ENCODE results near the gene TRIP4. TPM values are rescaled to one million over a fixed set of nuclear protein-coding genes. Genes with fewer than 3 reads are reported as not detected.

Gene TRIP4
- total and polyA plus RNA-seq, 8 donors: 23.0 to 47.4 (median 41.1) TPM

- no peak for ATAC-seq
- no peak for DNase-seq
- Histone ChIP-seq H3K4me3 (no peak overlapping the region), H3K9me3 (no peaks in the 10 kb centered on the region), H3K36me3 (peaks cover 0 to 19% of the 10 kb centered on the region in 2 donors), H3K27ac (no peak overlapping the region), H3K4me1 (no peaks in the 10 kb centered on the region), H3K27me3 (no peaks in the 10 kb centered on the region)
- intact Hi-C loops (cut with DNase I): no loop called here
- no peak for TF ChIP-seq CTCF (IDR thresholded peaks at IDR 0.05)
Measured at GRCh38 chr15:64437982-64438381, 50.3 kb downstream of the TRIP4 start.

GRCh38 chr15:64438653-64439447 lies 51.2 kb downstream of the TRIP4 start:
- H3K36me3 ChIP-seq: peaks cover 0 to 11% of the 10 kb centered on the region in 2 donors
- no peak overlapping the region for H3K27ac ChIP-seq
- peaks cover 0 to 5% of the 10 kb centered on the region in 2 donors for H3K4me1 ChIP-seq
- no peak for TF ChIP-seq CTCF (IDR thresholded peaks at IDR 0.05)
- H3K4me3 ChIP-seq: no peak overlapping the region
- no peaks in the 10 kb centered on the region for H3K27me3 ChIP-seq
- no peak for DNase-seq
- no peak for ATAC-seq
- no peaks in the 10 kb centered on the region for H3K9me3 ChIP-seq
- intact Hi-C loops (cut with DNase I): no loop called here

GRCh38 chr15:64441852-64442251 lies 54.2 kb downstream of the TRIP4 start:
- ATAC-seq (no peak), DNase-seq (no peak)
- intact Hi-C loops (cut with DNase I): no loop called here

GRCh38 chr15:64443016-64443415 lies 55.4 kb downstream of the TRIP4 start:
- no peaks in the 10 kb centered on the region for H3K27me3 ChIP-seq
- H3K36me3 ChIP-seq: peaks cover 0 to 35% of the 10 kb centered on the region in 2 donors
- no peak for TF ChIP-seq CTCF (IDR thresholded peaks at IDR 0.05)
- intact Hi-C loops (cut with DNase I): no loop called here
- peak overlapping the region in 1 of 2 donors; percentile 4 for H3K27ac ChIP-seq
- H3K4me1 ChIP-seq: peaks cover 0 to 15% of the 10 kb centered on the region in 2 donors
- no peak for DNase-seq
- no peak for ATAC-seq
- H3K9me3 ChIP-seq: no peaks in the 10 kb centered on the region
- H3K4me3 ChIP-seq: no peak overlapping the region

More at GRCh38 chr15:64441852-64442251, 54.2 kb downstream of the TRIP4 start:
- no peak for TF ChIP-seq CTCF (IDR thresholded peaks at IDR 0.05)
- Histone ChIP-seq H3K4me1 (peaks cover 0 to 15% of the 10 kb centered on the region in 2 donors), H3K4me3 (no peak overlapping the region), H3K36me3 (peaks cover 0 to 23% of the 10 kb centered on the region in 2 donors), H3K27ac (no peak overlapping the region), H3K27me3 (no peaks in the 10 kb centered on the region), H3K9me3 (no peaks in the 10 kb centered on the region)

- Histone ChIP-seq H3K27ac (peak overlapping the region; percentile 30 to 51), H3K4me1 (peaks cover 0 to 15% of the 10 kb centered on the region in 2 donors), H3K36me3 (peaks cover 0 to 45% of the 10 kb centered on the region in 2 donors), H3K9me3 (no peaks in the 10 kb centered on the region), H3K27me3 (no peaks in the 10 kb centered on the region), H3K4me3 (no peak overlapping the region)
- ATAC-seq: peak; percentile 82
- no peak for DNase-seq
- TF ChIP-seq CTCF (IDR thresholded peaks at IDR 0.05): no peak
- intact Hi-C loops (cut with DNase I): no loop called here
Measured at GRCh38 chr15:64443747-64444621, 56.3 kb downstream of the TRIP4 start.
